GM21619 (cell line): ENCODE measurements around the gene RENBP.

Experiments used
- ATAC-seq: cut with Tn5 transposase; IDR thresholded peaks from one replicate; pipeline ENCODE4 v1.9.1; 2021; ENCODE audit not compliant: unreplicated experiment

Gene RENBP

DNA sequence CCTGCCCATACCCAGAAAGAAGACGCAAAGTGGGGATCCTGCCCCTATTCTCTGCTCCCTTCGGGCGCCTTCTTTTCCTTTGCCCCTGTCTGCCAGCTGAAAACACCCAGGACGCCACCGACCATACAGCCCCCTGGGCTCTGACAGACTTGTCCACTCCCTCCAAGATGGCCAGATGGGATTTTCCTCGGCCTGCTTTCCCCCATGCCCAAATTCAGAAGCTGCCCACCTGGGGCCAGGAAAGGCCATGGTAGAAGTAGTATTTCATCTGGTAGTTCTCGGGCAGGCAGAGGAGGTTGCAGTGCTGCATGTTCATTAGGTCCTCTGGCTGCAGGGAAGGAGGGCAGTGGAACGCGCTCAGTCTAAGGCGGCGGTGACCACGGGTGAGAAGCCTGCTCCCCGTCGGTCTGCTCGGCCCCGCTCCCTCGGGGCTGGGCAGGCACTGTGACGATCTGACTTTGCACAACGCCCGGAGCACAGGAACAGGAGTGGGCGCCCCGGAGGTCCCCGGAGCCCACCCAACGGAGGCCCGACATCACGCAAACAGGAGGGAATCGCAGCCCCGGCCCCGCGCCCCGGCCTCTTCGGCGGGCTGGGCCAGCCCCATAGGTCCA, 10.2 kb downstream of the RENBP start:
- peak; percentile 9 for ATAC-seq

DNA sequence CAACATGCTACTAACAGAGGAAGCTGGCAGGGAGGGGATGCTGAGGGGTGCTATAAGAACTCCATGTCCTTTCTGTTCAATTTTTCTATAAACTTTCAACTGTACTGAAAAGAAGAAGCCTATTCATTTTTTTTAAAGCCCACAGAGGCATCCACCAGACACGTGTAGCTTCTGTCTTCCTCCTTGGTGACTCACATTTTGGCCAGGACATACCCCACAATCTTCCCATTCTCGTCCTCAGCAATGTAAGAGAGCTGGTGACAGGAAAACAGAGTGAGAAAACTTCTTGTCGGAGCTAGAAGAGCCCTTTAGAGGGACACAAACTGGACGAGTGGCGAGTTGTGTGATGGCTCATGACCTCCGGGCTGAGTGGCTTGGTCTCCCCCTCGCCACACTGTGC, 10.7 kb downstream of the RENBP start:
- no peak for ATAC-seq

DNA sequence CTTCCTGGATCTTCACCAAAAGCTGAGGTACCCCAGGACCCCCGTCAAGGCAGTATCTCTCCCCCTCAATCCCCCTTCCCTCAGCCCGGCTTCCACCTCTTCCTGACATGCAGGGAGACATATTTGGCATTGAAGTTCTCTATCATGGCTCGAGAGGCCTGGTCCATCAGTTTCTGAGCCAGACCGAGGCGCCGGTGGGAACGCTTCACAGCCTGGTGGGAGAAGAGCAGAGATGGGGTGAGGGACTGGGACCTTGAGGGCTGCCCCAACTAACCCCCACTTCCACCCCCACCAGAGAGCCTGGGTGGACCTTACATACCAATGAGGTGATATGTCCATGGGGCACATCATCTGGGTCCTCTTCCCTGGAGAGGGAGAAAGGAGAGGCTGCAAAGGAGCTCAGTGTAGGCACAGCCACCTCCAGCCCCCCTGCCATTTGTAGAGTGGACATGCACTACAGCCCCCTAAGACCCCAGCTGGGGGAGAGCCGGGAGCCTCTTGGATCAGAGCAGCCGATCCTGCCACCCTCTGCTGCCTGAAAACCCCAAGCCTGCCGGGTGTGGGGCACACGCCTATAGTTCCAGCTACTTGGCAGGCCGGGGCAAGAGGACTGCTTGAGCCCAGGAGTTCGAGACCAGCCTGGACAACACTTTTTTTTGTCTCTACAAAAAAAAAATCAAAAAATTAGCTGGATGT, 12.1 kb downstream of the RENBP start:
- no peak for ATAC-seq

DNA sequence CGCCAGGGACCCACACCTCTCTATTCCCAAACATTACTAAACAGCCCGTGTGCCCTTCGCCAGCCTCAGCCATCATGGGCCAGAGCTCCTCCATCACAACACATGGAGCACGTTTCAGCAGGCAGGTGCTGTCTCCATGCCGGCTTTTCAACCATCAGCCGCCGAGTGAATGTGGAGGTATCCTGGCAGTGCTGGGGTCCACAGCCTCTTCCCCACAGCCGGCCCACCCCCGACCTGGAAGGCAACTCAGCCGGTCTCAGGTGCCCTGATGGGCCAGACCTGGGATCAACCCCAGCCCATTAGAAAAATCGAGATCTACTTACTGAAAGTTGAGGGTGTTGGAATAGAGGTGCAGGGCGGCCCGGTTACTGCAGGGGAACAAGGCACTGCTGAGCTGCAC, 12.7 kb downstream of the RENBP start:
- ATAC-seq: no peak

DNA sequence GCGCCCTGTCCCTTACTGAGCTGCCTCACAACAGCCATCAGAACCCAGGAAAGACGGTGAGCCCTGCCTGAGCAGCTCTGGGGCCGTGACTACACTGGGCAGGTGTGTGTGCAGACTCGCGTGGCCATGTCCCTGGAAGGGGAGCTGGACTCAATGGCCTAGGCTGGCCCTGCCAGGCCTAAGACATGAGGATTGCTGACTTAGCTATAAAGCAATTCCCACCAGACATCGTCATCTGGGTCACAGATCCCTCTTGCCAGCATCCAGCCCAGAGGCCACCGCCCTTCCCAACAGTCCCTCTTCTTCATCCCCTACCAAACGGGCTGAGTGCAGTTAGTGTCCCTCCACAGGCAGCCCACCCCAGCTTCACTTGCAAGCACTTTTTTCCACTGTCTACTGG, 13.3 kb downstream of the RENBP start:
- ATAC-seq: no peak

DNA sequence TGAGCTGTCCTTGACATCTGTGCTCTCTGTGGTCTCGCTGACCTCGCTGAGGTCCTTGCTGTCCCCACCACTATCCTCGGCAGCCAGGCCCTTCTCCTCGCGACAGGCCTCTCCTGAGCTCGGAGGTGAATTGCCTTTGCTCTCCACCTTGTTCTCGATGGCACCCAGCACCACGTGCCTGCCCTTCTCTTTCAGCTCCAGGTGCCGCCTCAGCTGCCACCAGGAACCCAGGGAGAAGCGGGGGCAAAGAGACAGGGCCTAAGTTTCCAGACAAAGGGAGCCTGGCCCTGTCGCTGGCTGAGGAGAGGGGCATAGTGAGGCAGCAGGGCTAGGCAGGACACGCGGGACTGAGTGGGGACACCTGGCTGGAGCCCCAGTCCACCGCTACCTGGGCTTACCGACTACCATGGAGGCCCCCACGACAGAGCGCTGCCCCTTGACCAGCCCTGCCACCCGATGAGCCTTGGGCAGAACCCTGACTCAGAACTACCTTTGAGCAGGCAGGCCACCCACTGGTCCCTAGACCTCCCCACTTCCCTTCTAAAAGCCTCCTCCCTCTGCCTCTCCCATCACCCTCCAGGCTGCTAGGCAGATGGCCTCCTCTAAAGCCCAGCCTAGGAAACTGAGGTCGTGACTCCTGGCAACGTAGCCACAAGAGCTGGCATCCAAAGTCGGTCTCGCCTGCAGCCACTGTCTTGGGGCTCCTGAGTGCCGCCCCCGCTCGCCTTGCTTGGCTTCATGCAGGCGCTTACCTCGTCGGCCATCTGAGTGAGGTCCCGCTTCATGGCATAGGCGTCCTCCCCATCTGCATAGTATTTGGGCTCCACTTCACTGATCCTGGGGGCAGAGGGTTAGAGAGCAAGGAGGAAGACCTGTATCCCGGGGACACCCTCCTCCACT, 14.2 kb downstream of the RENBP start:
- ATAC-seq: no peak

DNA sequence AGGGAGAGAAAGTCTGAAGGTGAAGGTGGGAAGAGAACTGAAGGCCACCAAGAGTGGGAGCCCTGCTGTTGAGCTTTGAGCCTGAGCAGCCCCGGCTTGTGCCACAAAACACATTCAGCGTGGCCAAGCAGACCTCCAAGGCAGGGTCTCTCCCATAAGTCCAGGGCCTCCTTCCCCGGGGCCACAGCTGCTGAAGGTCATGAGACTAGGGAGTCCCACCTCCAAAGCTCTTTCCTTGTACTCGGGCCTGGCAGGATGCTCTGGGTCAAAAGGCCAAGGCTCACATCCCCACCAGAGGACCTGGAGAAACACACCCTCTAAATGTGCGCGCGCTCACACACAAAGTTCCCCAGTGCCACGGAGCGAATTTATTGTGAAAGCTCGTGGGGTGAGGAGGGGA, 14.9 kb downstream of the RENBP start:
- no peak for ATAC-seq

DNA sequence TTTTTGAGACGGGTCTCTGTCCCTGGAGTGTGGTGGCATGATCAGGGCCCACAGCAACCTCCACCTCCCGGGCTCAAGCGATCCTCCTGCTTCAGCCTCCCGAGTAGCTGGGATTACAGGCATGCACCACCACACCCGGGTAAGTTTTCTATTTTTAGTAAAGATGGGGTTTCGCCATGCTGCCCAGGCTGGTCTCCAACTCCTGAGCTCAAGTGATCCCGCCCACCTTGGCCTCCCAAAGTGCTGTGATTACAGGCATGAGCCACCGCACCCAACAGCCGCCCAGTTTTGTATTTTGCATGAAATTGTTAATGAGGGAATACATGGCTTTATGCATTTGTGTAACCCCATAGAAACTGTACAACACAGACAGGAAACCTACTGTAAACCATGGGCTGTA, 15.6 kb downstream of the RENBP start:
- ATAC-seq: no peak

DNA sequence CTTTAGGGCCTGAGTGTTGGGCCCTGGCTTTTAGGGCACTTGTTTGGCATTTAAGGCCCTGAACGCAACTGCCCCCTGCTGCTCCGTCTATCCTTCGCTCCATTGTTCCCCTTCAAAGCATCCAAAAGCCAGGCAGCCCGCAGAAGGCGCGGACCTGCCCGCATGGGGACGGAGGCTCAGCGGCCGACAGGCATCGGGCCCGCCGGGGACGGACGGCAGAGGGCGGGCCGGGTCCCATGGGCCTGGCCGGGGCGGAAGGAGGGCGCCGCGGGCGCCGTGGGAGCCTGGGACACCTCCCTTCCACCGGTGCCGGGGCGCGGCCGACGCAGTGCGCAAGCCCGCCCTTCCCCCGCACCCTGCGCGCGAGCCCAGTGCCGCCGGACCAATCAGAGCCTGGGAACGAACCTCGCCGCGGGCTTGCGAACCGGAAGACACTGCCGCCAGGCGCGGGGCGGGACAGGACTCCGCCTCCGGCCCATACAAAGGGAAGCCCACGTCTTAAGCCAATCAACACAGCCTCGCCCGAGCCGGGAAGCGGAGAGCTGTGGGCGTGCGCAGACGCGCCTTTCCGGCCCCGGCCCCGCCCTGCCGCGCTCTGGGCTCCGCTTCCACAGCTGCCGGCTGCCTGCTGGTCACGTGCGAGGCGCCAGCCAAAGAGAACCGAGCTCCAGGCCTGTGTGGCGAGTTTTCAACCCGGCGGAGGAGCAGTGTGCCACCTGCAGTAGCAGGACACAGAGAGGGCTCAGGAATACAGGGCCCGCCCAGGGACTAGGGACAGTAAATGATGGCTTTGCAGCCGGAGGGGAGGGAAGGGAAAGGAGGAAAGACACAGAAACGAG, 16.3 kb downstream of the RENBP start:
- peak; percentile 64 for ATAC-seq

DNA sequence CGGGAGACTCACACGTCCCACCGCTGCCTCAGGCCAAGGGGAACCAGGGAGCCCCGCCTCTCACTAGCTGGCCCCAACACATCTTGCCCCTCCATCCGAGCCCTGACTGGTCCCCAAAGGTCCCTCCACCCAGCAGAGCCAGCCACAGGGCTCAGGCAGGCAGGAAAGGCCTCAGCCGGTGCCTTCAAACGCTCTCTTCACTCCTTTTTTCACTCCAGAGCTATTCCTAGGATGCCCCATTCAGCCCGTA, 16.8 kb downstream of the RENBP start:
- no peak for ATAC-seq

DNA sequence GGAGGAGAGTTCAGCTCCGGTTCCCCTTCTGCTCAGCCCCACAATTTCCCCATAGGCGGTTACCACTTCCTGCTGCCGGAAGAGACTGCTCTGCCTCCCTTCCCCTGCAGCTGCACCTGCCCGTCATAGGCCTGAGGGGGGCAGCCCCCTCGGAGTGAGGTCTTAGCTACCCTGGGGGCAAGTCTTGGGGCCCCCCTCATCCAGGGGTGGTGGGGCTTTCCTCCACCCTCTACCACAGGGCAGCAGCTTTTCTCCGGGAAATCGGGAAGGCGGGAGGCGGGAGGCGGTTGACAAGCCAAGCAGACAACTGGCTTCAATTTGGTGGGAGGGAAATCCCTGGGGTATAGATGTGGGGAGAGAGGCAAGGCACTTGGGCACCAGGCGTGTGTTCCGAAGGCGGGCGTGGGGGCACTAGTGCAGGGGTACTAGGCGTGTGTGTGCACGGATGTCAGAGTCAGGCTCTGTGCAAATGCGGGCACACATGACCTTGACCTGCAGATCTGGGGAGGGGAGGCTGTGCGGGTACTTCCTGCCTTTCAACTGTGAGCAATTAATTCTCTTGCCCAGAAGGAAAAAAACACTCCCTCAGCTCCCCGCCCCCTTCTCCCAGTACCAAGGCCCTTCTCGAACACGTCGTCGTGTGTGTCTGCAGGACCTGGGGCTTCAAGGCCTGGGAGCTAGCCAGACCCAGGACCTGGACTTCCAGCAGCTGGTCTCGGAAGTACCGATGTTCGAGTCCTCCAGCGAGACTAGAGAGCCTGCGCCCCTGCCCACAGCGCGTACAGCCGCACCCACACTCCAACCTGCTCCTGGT, 17.4 kb downstream of the RENBP start:
- peak; percentile 38 for ATAC-seq

DNA sequence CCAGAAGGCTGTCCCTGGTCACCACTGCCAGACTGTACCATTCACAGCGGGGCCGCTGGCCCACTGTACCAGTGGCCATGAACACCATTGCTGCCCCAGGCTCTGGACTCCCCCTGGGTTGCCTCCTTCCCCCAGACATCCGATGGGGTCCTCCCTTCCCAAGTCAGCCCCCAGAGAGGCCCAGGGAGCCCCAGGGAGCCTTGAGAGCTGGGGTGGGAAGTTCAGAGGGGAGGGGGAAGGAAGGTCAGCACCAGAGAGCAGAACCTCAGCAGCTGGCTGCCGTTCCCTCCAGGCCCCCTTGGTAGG, 17.9 kb downstream of the RENBP start:
- no peak for ATAC-seq

DNA sequence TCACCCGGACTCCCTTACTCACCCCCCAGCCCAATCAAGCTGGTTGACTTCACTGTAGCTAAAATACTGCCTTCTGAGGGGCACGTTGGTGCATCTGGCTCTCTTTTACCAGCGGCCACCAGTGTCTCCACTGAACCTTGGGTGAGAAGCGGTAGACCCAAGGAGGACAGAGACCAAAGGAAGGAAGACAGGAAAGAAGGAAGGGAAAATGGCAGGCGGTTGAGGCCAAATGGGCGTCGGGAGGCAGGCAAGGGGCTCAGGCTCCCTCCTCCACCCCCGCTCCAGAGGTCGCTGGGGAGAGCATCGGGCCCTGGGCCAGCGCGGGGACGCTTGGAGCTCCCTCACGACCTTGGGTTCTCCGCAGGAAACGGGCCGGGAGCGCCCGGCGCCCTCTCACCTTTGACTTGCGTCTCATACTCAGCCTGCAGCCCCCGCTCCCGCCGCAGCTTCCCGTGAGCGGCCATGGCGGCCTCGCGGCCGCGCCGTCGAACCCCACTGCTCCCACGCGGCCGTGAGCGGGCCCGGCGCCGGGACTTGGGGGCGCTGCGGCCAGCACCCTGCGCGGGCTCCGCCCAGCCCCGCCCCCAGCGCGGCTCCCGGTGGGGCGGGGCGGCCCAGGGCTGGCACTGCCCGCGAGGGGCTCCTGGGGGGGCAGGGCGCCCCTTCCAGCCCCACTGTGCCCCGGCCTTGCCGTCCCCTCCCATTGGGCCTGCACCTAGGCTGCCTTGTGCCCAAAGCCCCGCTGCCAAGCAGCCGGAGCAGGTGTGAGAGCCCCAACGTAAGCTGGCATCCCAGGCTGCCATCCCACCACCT, 18.5 kb downstream of the RENBP start, which contains the start of gene ARHGAP4:
Gene ARHGAP4 (minus strand): TSS at position 526 of the 813 bp plus-strand sequence. CDS start 62 bp downstream, at position 464.
- no peak for ATAC-seq

DNA sequence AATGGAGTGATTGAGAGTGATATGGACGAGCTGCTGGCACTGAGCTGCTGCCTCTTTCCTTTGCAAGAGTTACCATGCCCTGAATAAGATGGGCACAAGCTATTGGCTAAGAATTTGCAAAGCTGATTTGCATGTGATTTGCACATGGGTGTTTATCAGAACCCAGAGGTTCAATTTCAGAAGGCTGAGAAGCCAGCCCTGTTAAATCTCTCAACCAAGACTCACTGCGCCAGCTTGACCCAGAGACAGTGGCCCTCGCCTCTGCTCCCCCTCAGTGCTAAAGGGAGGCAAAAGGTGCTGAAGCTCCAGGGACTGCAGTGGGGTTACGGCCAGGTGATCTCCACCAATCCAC, 19.1 kb downstream of the RENBP start:
- ATAC-seq: no peak

DNA sequence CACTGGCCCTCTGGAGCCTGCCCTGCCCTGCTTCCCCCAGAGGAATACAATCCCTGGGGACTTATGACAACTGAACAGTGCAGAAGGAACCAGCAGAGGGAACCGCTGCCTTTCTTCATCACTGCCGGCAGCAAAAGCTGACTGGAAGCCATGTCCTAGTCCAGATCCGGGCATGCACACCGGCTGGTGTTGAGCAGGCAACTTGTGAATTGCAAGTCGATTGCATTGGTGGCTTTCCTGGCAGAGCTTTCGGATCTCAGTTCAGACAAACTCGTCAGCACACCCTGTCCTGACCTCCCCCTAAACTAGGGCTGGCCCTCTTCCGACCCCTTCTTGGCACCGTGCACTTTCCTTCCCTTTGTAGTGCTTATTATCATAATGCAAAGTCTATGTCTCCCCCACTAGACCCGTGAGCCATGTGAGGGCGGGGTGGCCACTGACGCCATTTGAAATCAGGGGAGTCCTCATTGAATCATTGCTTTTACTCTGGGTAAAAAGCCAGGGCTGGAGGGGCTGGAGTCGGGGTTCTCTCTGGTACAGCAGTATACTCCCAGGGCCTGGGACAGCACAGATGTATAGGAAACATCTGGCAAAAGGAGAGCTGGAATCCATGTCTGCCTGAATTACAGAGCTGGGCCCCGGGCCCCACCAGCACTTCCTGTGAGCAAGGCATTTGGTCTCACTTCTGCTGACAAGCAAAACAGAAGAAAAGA, 20.1 kb downstream of the RENBP start:
- no peak for ATAC-seq

DNA sequence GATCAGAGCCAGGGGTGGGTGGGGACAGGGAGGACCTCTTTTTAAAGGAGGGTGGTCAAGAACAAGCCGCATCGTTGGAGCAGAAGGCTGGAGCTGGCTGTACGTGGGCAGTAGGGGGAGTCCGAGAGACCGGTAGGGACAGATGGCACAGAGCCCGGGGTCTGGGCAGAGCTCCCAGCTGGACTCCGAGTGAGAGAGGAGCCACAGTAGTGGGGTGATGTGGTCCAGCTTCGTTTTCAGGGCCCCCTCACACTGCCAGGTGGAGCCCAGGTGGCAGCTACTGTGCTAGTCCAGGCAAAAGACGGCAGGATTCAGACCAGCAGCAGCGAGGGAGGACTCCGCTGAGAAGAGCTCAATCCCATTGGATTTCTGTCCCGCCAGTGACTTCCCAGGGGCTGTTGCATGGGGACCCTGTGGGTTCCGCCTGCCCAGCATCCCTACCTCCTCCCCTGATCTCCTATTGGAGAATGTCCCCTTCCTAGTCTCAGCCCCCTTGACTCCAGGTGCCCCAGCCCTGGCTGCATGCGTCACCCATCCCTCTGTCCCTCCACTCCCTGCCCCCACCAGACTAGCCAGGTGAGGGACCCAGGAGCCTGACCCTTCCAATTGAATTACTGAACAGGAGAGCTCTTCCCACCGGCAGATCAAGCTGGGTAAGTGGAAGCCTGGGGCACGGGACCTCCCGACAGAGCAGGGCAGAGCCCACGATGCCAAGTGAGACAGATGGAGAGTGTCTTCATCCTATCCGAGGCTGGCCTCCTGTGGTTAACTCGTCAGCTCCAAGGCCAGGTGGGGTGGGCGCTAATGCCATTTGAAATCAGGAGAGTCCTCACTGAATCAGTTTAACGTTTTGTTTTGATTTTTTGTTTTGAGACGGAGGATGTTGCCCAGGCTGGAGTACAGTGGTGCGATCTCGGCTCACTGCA, 21.2 kb downstream of the RENBP start:
- no peak for ATAC-seq

DNA sequence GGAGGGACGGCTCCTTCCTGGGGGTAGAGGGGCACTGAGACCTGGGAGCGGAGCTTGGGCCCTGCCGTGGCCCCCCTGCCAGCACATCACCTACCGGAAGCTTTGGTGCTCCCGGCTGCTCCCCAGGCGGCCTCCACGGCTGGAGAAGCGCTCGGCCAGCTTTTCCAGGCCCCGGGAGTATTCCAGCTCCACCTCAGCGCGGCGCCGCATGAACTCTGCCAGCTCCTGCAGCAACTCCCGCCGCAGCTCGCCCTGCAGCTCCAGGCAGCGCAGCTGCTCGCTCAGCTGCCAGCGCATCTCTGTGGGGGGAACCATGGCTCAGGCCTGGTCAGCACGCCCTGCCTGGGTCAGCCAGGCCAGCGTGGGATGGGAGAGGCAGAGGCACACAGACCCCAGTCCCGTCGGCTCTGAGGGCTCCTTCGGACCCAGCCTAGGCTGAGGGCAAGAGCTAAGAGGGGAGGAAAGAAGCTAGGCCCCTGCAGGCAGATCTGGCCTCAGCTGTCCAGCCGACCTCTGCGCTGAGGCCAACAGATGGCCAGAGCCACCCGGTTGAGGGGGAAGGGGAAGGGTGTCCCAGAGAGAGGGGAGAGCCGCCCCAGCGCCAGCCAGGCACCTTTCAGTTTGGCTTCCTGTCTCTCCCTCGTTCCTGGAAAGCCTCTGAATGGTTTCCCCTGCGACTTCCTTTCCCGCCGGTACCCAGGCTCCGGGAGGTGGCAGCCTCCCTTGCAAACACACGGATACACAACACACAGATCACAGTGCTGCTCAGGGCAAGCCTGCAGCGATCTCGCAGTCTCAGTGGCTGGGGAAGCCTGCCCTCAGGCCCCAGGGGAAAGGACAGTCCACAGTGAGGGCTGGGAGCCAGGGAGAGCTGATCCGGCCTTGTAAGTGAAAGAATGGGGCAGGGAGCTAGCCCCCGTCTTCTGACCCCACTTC, 22.7 kb downstream of the RENBP start:
- ATAC-seq: no peak
